Measurements from ENCODE around the gene FITM2. TPM values are rescaled to one million over a fixed set of nuclear protein-coding genes. Genes with fewer than 3 reads are reported as not detected.

The FITM2 gene, protein sequence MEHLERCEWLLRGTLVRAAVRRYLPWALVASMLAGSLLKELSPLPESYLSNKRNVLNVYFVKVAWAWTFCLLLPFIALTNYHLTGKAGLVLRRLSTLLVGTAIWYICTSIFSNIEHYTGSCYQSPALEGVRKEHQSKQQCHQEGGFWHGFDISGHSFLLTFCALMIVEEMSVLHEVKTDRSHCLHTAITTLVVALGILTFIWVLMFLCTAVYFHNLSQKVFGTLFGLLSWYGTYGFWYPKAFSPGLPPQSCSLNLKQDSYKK
- 10 to 100 TPM in 1 of 4 donors, 1 to 10 TPM in 3; 7.0 to 11.1 (median 8.3) TPM for total RNA-seq

- H3K27me3 ChIP-seq, result no peaks in the 10 kb centered on the region
- peak; percentile 99 for DNase-seq (ENCODE audit: extremely low spot score)
- H3K4me3 ChIP-seq, result peak within 1 kb of the TSS; percentile 75 to 97 (median 78)
- no peaks in the 10 kb centered on the region for H3K9me3 ChIP-seq
- H3K36me3 ChIP-seq, result peaks cover 0 to 11% (median 9%) of the 10 kb centered on the region in 4 donors
- peaks cover 13 to 33% (median 23%) of the 10 kb centered on the region in 4 donors for H3K4me1 ChIP-seq
- peak within 1 kb of the TSS; percentile 71 to 76 (median 74) for H3K27ac ChIP-seq (replicated peaks in 1 of 4)
- 5% methylated on average over 25 of the region's 70 CpGs for WGBS
- TF ChIP-seq POLR2AphosphoS5 (IDR thresholded peaks at IDR 0.05), result peak; percentile 85 to 97
- TF ChIP-seq EP300 (IDR thresholded peaks at IDR 0.05), result no peak
- TF ChIP-seq, protein P1, sequence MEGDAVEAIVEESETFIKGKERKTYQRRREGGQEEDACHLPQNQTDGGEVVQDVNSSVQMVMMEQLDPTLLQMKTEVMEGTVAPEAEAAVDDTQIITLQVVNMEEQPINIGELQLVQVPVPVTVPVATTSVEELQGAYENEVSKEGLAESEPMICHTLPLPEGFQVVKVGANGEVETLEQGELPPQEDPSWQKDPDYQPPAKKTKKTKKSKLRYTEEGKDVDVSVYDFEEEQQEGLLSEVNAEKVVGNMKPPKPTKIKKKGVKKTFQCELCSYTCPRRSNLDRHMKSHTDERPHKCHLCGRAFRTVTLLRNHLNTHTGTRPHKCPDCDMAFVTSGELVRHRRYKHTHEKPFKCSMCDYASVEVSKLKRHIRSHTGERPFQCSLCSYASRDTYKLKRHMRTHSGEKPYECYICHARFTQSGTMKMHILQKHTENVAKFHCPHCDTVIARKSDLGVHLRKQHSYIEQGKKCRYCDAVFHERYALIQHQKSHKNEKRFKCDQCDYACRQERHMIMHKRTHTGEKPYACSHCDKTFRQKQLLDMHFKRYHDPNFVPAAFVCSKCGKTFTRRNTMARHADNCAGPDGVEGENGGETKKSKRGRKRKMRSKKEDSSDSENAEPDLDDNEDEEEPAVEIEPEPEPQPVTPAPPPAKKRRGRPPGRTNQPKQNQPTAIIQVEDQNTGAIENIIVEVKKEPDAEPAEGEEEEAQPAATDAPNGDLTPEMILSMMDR (IDR thresholded peaks at IDR 0.05), result peak; percentile 95 to 98 (median 98)
- intact Hi-C loops (cut with DNase I), result loop anchor here (1.0 kb wide), 1 partner anchor 96 kb away; no protein-coding TSS in a partner anchor
Measured at GRCh38 chr20:44310664-44311639, at the start of gene FITM2. Gene FITM2, minus strand, starts transcription at chr20:44311202. Its CDS starts 54 bp downstream, at chr20:44311148.

DNA sequence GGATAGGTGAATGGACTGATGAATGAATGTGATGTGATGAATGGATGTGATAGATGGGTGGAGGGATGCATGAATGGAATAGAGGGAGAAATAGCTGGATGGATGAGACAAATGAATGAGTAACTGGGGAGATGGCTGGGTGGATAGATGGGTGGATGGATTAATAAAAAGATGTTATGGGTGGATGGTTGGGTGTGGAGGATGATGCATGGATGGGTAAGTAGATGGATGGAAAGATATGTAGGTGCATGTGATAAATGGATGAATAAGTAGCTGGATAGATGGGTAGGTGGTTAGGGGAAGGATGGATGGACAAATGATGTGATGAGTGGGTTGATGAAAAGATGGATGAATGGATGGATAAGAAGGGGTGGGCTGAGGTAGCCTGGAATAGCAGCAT, 49.2 kb upstream of the FITM2 start:
- H3K36me3 ChIP-seq, result no peaks in the 10 kb centered on the region
- no peak for TF ChIP-seq EP300 (IDR thresholded peaks at IDR 0.05)
- TF ChIP-seq POLR2A (IDR thresholded peaks at IDR 0.05; ENCODE audit: low read depth), result no peak
- TF ChIP-seq, protein P1 (IDR thresholded peaks at IDR 0.05), result no peak
- no peak for TF ChIP-seq POLR2AphosphoS5 (IDR thresholded peaks at IDR 0.05)
- no peak overlapping the region for H3K27ac ChIP-seq (replicated peaks in 1 of 4)
- peaks cover 0 to 26% (median 0%) of the 10 kb centered on the region in 4 donors for H3K27me3 ChIP-seq
- H3K9me3 ChIP-seq, result no peaks in the 10 kb centered on the region
- DNase-seq (ENCODE audit: extremely low spot score), result no peak
- H3K4me1 ChIP-seq, result peaks cover 0 to 5% (median 2%) of the 10 kb centered on the region in 4 donors
- H3K4me3 ChIP-seq, result no peak overlapping the region
- intact Hi-C loops (cut with DNase I), result no loop called here

- H3K9me3 ChIP-seq, result no peaks in the 10 kb centered on the region
- peaks cover 0 to 36% (median 0%) of the 10 kb centered on the region in 4 donors for H3K27me3 ChIP-seq
- 94% methylated on average over 8 of the region's 8 CpGs for WGBS
- H3K4me3 ChIP-seq, result no peak overlapping the region
- H3K36me3 ChIP-seq, result no peaks in the 10 kb centered on the region
- no peak overlapping the region for H3K27ac ChIP-seq (replicated peaks in 1 of 4)
- intact Hi-C loops (cut with DNase I), result no loop called here
- peaks cover 0 to 5% (median 2%) of the 10 kb centered on the region in 4 donors for H3K4me1 ChIP-seq
- TF ChIP-seq, protein P1 (IDR thresholded peaks at IDR 0.05), result no peak
- TF ChIP-seq POLR2AphosphoS5 (IDR thresholded peaks at IDR 0.05) (no peak), EP300 (IDR thresholded peaks at IDR 0.05) (no peak), POLR2A (IDR thresholded peaks at IDR 0.05; ENCODE audit: low read depth) (no peak)
- DNase-seq (ENCODE audit: extremely low spot score), result no peak
Measured at GRCh38 chr20:44358776-44359175, 47.8 kb upstream of the FITM2 start.

DNA sequence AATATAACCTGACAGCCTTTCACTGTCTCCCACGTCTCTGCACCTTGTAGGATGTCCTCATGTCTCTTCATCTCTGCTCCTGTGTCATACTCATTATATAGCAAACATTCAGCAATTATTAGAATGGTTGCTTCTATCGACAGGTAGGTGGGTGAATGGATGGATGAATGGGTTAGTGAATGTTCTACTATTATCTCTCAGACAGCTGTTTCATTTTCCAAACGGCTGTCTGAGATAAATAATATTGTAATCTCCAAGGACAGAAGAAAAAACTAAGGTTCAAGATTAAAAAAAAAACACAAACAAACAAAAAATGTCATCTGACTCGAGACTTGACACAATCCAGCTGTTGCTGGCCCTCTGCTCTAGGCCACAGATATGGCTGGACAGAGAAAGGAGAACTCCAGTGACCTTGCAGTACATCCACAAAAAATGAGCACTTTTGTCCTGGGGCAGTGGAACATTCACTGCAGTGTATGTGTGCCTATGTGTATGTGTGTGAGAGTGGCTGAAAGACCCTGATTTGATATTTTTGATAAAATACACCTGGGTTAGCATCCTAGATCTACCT, 46.6 kb upstream of the FITM2 start:
- no peaks in the 10 kb centered on the region for H3K9me3 ChIP-seq
- peaks cover 0 to 5% (median 2%) of the 10 kb centered on the region in 4 donors for H3K4me1 ChIP-seq
- H3K27me3 ChIP-seq, result peaks cover 0 to 42% (median 0%) of the 10 kb centered on the region in 4 donors
- WGBS, result 38% methylated on average over 4 of the region's 4 CpGs
- DNase-seq (ENCODE audit: extremely low spot score), result no peak
- H3K36me3 ChIP-seq, result no peaks in the 10 kb centered on the region
- no peak overlapping the region for H3K27ac ChIP-seq (replicated peaks in 1 of 4)
- no peak overlapping the region for H3K4me3 ChIP-seq
- intact Hi-C loops (cut with DNase I), result no loop called here
- TF ChIP-seq POLR2A (IDR thresholded peaks at IDR 0.05; ENCODE audit: low read depth), result no peak
- TF ChIP-seq, protein P1 (IDR thresholded peaks at IDR 0.05), result no peak
- no peak for TF ChIP-seq EP300 (IDR thresholded peaks at IDR 0.05)
- TF ChIP-seq POLR2AphosphoS5 (IDR thresholded peaks at IDR 0.05), result peak in 1 of 2 donors; percentile 27
